GM12801 (cell line): ENCODE measurements around the gene JARID2.

ENCODE experiments used
- CTCF ChIP-seq: IDR thresholded peaks from one replicate; pipeline ENCODE4 v1.5.1; 2011; ENCODE audit warnings: control low read depth; ENCODE audit not compliant: insufficient read length; ENCODE audit errors: extremely low read depth

The JARID2 gene

DNA sequence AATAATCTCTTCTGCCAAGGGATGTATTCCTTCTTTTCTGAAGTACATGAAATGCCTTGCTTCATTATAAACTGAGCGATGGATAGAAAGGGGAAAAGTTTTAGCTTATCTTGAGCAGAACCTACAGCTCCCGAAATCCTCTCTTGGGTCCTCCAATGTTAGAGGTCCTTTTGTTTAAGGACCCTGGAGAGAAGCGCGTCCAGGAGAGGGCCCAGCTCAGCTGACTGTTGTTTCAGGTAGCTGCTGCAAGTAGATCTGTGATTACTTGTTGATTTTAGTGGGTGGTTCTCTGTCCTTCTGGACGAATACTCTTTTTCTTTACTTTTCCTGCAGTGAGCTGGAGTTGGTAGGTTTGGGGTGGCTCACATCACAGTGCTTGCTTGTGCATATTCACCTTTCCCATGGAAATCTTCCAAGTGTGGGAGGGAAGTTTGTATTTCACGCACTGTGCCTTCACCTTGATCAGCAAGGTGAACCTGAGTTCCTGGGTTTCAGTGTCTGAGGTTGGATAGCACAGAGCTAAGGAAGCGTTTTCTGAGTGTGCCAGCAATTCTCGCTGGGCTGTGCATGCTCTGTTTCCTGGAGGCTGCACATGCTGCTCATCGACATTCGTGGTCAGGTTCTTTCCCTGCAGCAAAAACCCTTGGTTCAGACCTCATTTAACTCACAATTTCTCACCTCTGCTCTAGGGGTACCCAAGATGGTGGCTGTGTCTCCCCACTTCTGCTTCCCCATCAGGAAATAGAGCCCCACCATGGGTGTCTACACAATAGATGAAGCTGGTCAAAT, 176.3 kb downstream of the JARID2 start:
- no peak for TF ChIP-seq CTCF

GRCh38 chr6:15423286-15423993, 177.6 kb downstream of the JARID2 start:
- TF ChIP-seq CTCF: no peak

- TF ChIP-seq CTCF: no peak
Measured at GRCh38 chr6:15425947-15426346, 180.1 kb downstream of the JARID2 start.

DNA sequence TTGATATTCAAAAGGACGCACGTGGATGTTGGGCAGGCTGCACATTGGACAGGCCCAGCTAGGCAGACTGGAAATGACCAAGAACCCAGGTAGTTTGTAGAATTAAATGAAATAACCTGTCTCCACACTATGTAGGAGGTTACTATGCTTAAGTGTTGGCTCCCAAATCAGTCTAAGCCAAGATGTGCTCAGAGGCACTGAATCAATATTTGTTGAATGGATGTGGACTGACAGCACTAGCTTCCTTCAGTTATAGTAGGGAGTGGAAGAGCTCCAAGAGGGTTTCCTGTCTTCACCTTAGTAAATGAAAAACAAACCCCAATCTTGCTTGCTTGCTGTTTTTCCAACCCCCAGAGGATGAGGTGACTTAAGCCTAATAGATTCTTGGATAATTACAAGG, 180.5 kb downstream of the JARID2 start:
- no peak for TF ChIP-seq CTCF

DNA sequence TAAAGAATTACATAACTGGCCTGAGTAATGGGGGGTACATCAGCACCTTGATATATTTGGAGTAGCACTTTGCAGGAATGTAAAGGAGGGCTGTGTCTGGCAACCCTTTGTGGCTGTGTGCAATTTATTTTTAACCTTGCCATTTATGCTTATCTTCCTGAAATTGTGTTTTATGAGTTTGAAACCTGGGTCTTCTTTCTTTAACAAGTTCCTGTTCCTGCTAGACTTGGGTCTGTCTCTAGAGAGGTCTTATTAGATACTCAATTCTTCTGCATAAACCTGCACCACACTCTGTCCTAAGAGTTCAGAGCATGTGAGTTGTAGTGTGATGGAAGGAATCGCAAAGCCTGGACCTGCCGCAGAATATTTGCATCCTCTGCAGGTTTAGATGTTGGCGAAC, 181.0 kb downstream of the JARID2 start:
- TF ChIP-seq CTCF: no peak

DNA sequence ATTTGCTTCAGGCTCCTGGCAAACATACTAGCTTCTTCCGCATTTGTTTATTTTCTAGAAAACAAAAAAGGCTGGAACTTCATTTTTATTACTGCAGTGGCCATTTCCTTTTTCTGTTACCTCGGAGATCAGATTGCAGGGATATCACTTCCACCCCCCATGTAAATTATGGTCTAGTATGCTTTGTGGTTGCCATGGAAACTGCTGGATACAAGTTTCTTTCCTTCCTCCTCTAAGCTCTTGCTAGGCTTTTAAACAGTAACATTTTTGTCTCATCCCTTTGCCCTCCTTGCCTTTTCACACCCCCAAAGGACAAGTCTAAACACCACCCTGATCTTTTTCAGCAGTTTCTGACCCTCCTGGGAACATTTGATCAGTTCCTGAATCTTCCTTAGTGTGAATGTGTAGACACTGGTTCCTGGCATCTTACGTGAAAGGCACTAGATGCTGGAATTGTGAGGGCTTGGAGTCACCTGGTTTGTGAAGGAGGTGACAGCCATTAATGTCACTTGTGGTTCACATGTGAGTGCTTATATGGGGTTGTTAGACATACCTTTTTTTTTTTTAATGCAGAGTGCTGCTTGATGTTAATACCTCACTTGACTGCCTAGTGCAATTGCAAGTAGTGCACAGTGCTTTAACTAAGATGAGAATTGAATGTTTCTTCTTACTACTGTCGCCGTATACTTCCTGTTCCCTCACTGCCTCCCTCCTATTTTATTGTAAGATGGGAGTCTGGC, 181.6 kb downstream of the JARID2 start:
- TF ChIP-seq CTCF: no peak
